Measurements from ENCODE around the gene ACER1.

Gene ACER1

DNA sequence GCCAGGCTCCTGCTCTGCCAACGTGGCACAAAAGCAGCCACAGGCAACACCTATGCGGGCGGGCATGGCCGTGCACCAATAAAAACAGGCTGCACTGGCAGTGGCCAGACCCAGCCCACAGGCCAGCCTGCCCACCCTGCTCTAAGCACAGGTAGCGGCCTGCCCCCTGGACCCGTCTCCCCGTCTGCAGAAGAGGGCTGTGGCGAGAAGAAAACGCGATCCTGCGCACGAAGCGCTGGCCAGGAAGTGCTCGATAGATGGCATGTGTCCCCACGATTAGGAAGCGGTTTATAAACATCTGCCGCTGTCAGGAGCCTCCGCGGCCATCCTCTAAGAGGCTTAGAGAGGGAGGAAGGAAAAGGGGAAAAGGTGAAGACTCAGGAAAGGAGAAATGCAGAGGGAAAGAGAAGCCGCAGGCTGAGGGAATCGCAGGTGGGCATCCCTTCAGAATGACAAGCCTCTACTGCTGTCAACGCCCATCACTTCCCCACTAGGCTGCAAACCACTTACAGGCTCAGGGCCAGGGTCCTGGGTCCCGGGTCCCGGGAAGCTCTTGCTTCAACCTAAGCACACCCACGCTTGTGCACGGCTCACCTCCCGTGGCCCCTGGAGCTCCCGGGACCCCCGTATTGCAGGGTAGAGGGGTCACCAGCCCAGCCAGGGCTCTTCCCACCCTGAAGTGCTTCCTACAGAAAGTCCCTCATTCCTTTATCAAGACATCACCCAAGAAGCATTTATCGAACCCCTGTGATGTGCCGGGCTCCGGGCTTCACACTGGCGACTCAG is 64.1 kb downstream of the ACER1 start:
- DNase-seq (ENCODE audit: low read depth in 2 of 2, low spot score in 1 of 2), result no peak

DNA sequence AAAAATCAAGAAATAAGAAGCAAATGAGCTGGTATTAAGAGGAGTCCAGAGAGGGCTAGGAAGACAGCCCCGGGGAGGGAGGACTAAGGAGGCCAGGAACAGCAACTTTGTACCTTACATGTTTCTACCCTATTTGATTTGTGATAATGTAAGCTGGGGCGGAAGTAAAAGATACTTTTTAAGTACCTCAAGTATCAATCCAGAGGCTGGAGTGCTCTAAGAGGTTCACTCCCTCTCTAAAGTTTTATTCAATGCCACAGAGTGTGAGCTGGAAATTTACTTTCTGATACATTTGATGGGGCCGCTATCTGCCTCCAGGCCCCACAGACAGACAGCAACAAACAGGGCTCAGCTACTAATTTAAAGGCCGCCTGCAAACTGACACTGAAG is 65.0 kb downstream of the ACER1 start:
- no peak for DNase-seq (ENCODE audit: low read depth in 2 of 2, low spot score in 1 of 2)

DNA sequence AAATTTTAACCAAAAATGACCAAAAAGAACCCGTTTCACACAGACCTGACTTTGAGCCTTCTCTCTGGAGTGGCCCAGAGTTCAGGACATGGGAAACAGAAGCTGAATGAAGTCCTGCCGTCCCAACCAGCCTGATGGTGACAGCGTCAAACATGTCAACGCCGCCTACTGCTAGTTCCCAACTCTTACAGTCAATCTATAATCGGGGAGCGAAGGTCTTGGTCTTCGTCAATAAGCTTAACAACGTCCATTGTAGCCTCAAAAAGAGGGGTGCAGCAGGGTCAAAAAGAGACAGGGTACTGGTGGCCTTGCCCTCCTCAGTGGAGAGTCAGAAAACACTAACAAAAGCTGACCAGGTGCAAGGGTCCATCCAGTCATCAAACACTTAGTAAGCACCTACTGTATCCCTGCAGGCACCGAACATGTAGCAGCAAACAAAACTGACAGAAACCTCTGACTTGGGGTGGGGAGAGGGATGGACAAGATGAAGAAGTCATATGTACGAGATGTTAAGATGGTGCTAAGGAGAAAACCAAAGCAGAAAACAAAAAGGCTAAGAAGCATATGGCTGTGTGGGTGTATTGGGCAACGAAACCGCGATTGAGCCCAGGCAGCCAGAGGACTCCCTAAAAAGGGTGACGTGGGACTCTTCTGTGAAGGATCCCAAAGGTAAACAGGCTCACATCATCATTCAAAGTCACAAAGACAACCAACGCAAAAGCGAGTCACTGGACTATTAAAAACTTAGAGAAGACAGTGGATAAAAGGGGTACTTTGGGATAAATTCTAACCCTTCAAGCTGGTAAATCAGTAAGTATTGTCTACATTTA is 65.6 kb downstream of the ACER1 start:
- DNase-seq (ENCODE audit: low read depth in 2 of 2, low spot score in 1 of 2), result no peak

DNA sequence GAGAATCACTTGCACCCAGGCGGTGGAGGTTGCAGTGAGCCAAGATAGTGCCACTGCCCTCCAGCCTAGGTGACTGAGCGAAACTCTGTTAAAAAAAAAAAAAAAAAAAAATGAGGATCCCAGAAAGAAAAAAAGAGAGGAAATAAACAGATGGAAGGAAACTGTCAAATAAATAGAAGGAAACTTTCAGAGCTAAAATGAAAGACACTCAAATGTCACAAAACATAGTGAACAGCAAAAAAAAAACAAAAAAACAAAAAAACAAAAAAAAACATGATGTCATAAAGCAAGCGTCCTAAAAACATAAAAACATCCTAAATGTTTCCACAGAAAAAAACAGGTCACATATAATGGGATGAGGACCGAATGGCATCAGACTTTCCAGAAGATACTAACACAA is 68.6 kb downstream of the ACER1 start:
- no peak for DNase-seq (ENCODE audit: low read depth in 2 of 2, low spot score in 1 of 2)

DNA sequence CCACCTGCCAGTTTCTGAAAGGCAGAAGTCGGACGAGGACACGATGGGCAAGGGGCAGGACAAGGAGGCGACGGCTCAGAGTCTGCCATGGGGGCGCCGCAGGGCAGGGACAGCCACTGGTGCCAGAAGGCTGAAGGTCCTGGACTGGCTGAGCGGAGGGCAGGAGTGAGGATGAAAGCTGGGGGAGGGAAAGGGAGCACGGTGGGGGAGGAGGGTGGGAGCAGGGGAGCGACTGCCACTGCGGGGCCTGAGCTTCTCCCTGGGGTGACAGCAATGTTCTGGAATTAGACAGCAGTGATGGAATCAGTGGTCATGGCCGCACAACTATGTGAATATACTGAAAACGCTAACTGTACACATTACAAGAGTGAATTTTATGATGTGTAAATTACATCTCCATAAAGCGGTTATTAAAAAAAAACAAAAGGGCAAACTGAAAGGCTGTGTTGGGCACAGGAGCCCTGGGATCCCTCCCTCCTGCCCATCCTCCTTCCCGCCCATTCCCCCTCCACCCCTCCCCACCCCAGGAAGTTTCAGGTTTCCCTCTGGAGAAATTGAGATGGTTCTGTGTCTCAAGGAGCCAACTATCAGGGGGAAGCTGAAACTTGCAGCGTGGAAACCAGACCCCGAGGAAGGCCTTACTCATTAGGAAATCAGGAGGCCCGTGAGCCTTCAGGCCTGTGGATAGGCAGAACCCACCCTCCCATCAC is 69.5 kb downstream of the ACER1 start:
- DNase-seq (ENCODE audit: low read depth in 2 of 2, low spot score in 1 of 2), result no peak

DNA sequence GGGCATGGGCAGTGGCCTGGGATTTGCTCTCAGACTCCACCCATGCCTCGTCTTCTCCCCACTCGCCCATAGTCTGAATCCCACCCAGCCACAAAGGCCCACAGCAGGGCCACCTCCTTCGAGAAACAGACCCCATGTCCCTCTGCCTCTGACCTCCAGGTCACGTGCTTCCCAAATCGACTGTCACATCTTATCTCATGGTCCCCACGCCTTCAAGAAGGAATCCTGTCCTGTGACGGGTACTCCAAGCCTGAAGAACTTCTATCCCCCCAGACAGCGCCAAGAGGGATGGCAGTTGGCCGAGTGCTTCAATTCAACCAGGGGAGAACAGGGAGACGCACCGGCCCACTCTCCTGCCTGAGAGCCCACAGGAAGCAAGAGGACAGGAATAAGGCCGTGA is 70.1 kb downstream of the ACER1 start:
- DNase-seq (ENCODE audit: low read depth in 2 of 2, low spot score in 1 of 2), result no peak

DNA sequence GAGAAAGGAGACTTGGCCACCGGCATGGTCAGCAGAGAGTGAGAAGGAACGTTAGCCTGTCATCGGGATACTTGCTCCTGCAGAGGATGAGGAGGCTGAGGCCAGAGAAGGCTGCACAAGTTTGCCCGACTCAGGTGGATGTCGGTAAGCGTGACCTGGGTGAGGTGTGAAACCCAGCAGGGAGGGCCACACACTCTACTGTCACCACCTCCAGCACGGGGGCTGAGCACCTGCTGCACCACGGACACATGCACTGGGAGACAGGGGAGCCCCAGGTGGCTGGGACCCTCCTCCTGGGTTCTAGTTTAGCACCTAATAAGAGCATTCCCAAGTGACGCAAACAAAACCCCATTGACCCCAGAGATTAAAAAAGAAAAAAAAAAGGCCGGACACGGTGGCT is 70.9 kb downstream of the ACER1 start:
- no peak for DNase-seq (ENCODE audit: low read depth in 2 of 2, low spot score in 1 of 2)

DNA sequence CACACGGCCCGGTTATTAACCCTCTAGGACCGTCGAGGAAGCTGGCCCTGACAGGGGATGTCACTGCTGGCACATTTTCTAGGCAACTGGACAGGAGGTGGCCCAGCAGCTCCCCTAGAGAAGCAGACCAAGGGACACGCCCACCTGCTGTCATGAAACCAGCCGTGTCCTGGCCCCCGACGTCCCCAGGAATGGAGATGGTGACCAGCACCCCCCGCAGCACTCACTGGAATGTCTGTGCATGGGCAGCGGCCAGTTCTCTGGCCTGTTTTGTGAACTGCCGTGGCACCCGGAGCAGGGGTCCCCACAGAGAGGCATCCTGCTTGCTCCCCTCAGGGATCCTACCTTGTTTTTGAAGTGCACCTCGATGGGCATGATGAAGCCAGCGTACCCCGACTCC is 71.5 kb downstream of the ACER1 start:
- no peak for DNase-seq (ENCODE audit: low read depth in 2 of 2, low spot score in 1 of 2)

DNA sequence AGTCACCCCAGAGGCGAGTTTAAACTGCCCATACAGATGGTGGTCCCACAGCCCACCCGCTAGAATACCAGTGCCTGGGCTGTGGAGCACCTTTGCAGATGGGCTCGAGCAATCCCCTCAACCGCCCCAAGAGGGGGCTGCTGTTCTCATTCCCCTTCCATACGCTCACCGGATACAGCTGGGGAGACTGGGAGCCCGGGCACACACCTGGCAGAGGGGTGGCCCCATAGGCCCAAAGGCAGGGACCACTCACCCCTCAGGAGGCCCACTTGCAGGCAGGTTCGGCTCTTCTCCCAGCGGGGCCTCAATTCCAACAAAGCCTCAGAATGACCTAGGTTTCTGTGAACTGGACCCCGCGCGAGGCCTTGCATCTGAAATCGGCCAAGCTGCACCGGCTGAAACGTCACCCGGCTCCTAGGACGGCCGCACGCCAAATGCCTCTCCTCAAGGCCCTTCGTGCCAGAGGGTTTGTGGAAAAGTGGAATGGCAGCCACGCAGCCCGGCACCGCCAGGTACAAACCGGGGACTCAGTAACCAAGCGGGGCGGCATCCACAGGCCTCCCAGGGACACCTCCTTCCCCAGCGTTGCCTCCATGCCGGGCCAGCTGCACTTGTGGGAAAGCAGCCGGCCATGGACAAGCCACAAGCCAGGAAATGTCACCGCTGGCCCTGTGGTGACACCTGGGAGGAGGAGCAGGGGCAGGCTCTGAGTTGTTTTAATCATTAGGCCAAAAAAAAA is 72.3 kb downstream of the ACER1 start:
- no peak for DNase-seq (ENCODE audit: low read depth in 2 of 2, low spot score in 1 of 2)

DNA sequence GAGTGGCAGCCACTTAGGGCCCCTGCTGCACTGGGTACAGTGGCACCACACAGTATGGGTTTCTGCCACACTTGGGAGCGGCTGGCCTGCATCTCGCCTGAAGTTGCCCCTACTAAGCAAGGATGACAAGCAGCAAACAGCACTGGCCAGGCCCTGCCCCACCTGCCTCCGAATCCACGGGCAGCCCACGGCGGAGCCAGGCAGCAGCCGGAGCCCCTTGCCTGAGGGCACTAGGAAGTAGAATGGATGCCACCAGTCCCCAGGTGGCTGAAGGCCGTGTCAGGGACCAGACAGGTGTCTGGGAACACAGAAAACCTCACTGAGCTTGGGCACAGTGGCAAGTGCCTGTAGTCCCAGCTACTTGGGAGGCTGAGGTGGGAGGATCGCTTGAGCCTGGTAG is 73.0 kb downstream of the ACER1 start:
- DNase-seq (ENCODE audit: low read depth in 2 of 2, low spot score in 1 of 2), result no peak

DNA sequence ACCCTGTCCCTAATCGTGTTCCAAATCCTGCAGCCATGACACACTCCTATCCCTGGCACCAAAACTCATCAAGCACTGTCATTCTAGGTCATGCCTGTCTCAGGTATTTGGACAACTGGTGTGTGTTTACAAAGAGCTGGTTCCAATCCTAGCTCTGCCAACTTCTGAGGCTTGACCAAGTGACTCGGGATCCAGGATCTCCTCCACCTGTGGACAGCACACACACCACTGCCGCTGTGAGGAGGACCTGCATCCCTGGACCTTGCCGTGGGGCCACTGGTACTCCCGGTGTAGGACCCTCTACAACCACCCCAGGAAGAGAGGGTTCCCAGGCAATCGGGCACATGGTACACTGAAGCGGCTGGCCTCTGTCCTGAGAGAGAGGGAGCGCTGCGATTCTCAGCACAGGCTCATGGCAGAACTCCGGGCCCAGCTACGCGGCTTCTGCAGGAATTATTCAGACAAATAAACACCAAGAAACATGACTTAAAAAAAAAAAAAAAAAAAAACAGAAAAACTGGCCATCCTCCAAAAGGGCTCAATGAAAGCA is 74.0 kb downstream of the ACER1 start:
- no peak for DNase-seq (ENCODE audit: low read depth in 2 of 2, low spot score in 1 of 2)

DNA sequence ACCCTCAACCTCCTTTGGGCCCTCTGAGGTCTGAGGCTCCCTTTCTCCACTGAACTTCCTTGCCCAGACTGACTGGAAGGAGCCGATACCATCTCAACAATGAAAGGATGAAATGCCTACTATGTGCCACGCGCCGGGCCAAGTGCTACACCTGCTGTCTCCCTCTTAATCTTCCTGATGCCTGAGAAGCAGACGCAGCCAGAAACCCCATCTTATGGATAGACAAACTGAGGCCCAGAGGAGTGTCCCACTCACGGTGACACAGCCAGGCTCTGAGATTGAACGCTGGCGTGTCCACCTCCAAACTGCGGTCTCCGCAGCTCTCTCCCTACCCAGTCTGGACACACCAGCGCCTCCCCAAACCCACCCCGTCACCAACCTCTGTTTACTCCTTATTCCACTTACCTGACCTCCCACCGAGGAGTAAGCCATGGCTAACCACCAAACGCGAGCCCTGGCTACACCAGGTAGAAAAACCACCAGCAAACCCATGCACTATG is 74.5 kb downstream of the ACER1 start:
- no peak for DNase-seq (ENCODE audit: low read depth in 2 of 2, low spot score in 1 of 2)

All from stimulated activated CD8-positive, alpha-beta memory T cell treated with anti-CD3 and anti-CD28 coated beads, Interleukin-4, amount 100 ng/mL, for 4 hours (primary cell).